Nephron progenitor cell (in vitro differentiated cells): ENCODE data around the gene CRELD2.

Experiments used
- DNase-seq: peaks from one replicate; pipeline ENCODE4 v3.0.0; 2021
- H3K27ac Mint-ChIP-seq: 2 replicates; pipeline ENCODE4 v1.8.0; 2021; ENCODE audit warnings: mild to moderate bottlenecking, moderate library complexity, mixed read lengths
- H3K27me3 Mint-ChIP-seq: 2 replicates; pipeline ENCODE4 v1.8.0; 2021; ENCODE audit warnings: mild to moderate bottlenecking, low read depth, mixed read lengths; ENCODE audit not compliant: poor library complexity
- H3K36me3 Mint-ChIP-seq: 2 replicates; pipeline ENCODE4 v1.8.0; 2021; ENCODE audit warnings: low read depth, mixed read lengths
- H3K4me1 Mint-ChIP-seq: 2 replicates; pipeline ENCODE4 v1.8.0; 2021; ENCODE audit warnings: mixed read lengths
- H3K4me3 Mint-ChIP-seq: 2 replicates; pipeline ENCODE4 v1.8.0; 2021; ENCODE audit warnings: mild to moderate bottlenecking, moderate library complexity, mixed read lengths
- H3K9me3 Mint-ChIP-seq: 2 replicates; pipeline ENCODE4 v1.8.0; 2021; ENCODE audit warnings: mild to moderate bottlenecking, moderate library complexity, mixed read lengths
- CTCF ChIP-seq: fragments of 200-600 bp; sonication (generic); IDR thresholded peaks from 2 replicates; pipeline ENCODE4 v1.5.0; 2021; ENCODE audit warnings: antibody characterized with exemption

The CRELD2 gene

GRCh38 chr22:49948116-49948957 lies 29.9 kb downstream of the CRELD2 start:
- no peak overlapping the region for H3K27ac Mint-ChIP-seq
- no peaks in the 10 kb centered on the region for H3K27me3 Mint-ChIP-seq
- H3K36me3 Mint-ChIP-seq: no peaks in the 10 kb centered on the region
- H3K4me1 Mint-ChIP-seq: peaks cover 28% of the 10 kb centered on the region
- TF ChIP-seq CTCF: no peak
- DNase-seq: no peak
- H3K4me3 Mint-ChIP-seq: no peak overlapping the region
- H3K9me3 Mint-ChIP-seq: no peaks in the 10 kb centered on the region

- Mint-ChIP-seq H3K4me3 (no peak overlapping the region), H3K27ac (no peak overlapping the region), H3K9me3 (no peaks in the 10 kb centered on the region), H3K4me1 (peaks cover 28% of the 10 kb centered on the region), H3K36me3 (no peaks in the 10 kb centered on the region), H3K27me3 (no peaks in the 10 kb centered on the region)
- no peak for TF ChIP-seq CTCF
- no peak for DNase-seq
Observed at GRCh38 chr22:49948958-49949913, 30.8 kb downstream of the CRELD2 start.

GRCh38 chr22:49949914-49950292 lies 31.5 kb downstream of the CRELD2 start:
- Mint-ChIP-seq H3K27me3 (no peaks in the 10 kb centered on the region), H3K9me3 (no peaks in the 10 kb centered on the region), H3K4me3 (no peak overlapping the region), H3K36me3 (no peaks in the 10 kb centered on the region), H3K4me1 (peaks cover 29% of the 10 kb centered on the region), H3K27ac (no peak overlapping the region)
- TF ChIP-seq CTCF: no peak
- no peak for DNase-seq

- H3K4me3 Mint-ChIP-seq: no peak overlapping the region
- no peak for TF ChIP-seq CTCF
- DNase-seq: no peak
- no peaks in the 10 kb centered on the region for H3K27me3 Mint-ChIP-seq
- H3K27ac Mint-ChIP-seq: no peak overlapping the region
- no peaks in the 10 kb centered on the region for H3K36me3 Mint-ChIP-seq
- H3K9me3 Mint-ChIP-seq: no peaks in the 10 kb centered on the region
- H3K4me1 Mint-ChIP-seq: peaks cover 30% of the 10 kb centered on the region
Observed at GRCh38 chr22:49950396-49950994, 32.1 kb downstream of the CRELD2 start.

GRCh38 chr22:49951000-49951677 lies 32.7 kb downstream of the CRELD2 start:
- H3K36me3 Mint-ChIP-seq: no peaks in the 10 kb centered on the region
- peaks cover 25% of the 10 kb centered on the region for H3K4me1 Mint-ChIP-seq
- H3K9me3 Mint-ChIP-seq: no peaks in the 10 kb centered on the region
- H3K27me3 Mint-ChIP-seq: no peaks in the 10 kb centered on the region
- no peak overlapping the region for H3K27ac Mint-ChIP-seq
- H3K4me3 Mint-ChIP-seq: no peak overlapping the region
- TF ChIP-seq CTCF: no peak
- DNase-seq: no peak
